ENCODE measurements around the gene GPR158. TPM values are rescaled to one million over a fixed set of nuclear protein-coding genes. Genes with fewer than 3 reads are reported as not detected.

GPR158 gene
- total and polyA plus RNA-seq, 7 donors, result 0.01 to 0.19 (median 0.06) TPM; not detected in 4

- DNase-seq (no peak), ATAC-seq (no peak)
- 70 to 75% (median 73%) methylated on average over 2 of the region's 2 CpGs for WGBS, 3 donors
- TF ChIP-seq CTCF (IDR thresholded peaks at IDR 0.05), result no peak
- H3K4me3 ChIP-seq, result no peak overlapping the region
- no peaks in the 10 kb centered on the region for H3K4me1 ChIP-seq
- intact Hi-C loops (cut with DNase I), result no loop called here
- no peaks in the 10 kb centered on the region for H3K36me3 ChIP-seq (ENCODE audit: insufficient read depth in 1 of 2, low read depth in 1 of 2)
- H3K27ac ChIP-seq, result no peak overlapping the region
- no peaks in the 10 kb centered on the region for H3K27me3 ChIP-seq (ENCODE audit: insufficient read depth in 3 of 3, low read length in 2 of 3)
- H3K9me3 ChIP-seq, result no peaks in the 10 kb centered on the region
Observed at GRCh38 chr10:25210265-25210664, 35.5 kb downstream of the GPR158 start.

- intact Hi-C loops (cut with DNase I), result no loop called here
- no peak for ATAC-seq
- 45 to 48% (median 47%) methylated on average over 1 of the region's 1 CpG for WGBS, 3 donors
- no peaks in the 10 kb centered on the region for H3K27me3 ChIP-seq (ENCODE audit: insufficient read depth in 3 of 3, low read length in 2 of 3)
- TF ChIP-seq CTCF (IDR thresholded peaks at IDR 0.05), result no peak
- no peaks in the 10 kb centered on the region for H3K9me3 ChIP-seq
- H3K36me3 ChIP-seq (ENCODE audit: insufficient read depth in 1 of 2, low read depth in 1 of 2), result no peaks in the 10 kb centered on the region
- H3K27ac ChIP-seq, result no peak overlapping the region
- no peak for DNase-seq
- no peak overlapping the region for H3K4me3 ChIP-seq
- no peaks in the 10 kb centered on the region for H3K4me1 ChIP-seq
Observed at GRCh38 chr10:25220156-25220555, 45.4 kb downstream of the GPR158 start.

- TF ChIP-seq CTCF (IDR thresholded peaks at IDR 0.05), result no peak
Observed at GRCh38 chr10:25222085-25222660, 47.4 kb downstream of the GPR158 start.

GRCh38 chr10:25226775-25227682 is 52.2 kb downstream of the GPR158 start:
- intact Hi-C loops (cut with DNase I), result loop anchor here (5.0 kb wide), 1 partner anchor 115 kb away; no protein-coding TSS in a partner anchor
- H3K27ac ChIP-seq, result no peak overlapping the region
- no peaks in the 10 kb centered on the region for H3K9me3 ChIP-seq
- H3K4me3 ChIP-seq, result no peak overlapping the region
- peak; percentile 48 for TF ChIP-seq CTCF (IDR thresholded peaks at IDR 0.05)
- no peaks in the 10 kb centered on the region for H3K4me1 ChIP-seq
- no peaks in the 10 kb centered on the region for H3K27me3 ChIP-seq (ENCODE audit: insufficient read depth in 3 of 3, low read length in 2 of 3)
- WGBS, 3 donors, result 23 to 30% (median 28%) methylated on average over 7 of the region's 7 CpGs
- no peaks in the 10 kb centered on the region for H3K36me3 ChIP-seq (ENCODE audit: insufficient read depth in 1 of 2, low read depth in 1 of 2)
- ATAC-seq, result no peak
- no peak for DNase-seq

More at GRCh38 chr10:25222085-25222660, 47.4 kb downstream of the GPR158 start:
- intact Hi-C loops (cut with DNase I), result no loop called here
- Histone ChIP-seq H3K4me1 (no peaks in the 10 kb centered on the region), H3K27ac (no peak overlapping the region), H3K36me3 (ENCODE audit: insufficient read depth in 1 of 2, low read depth in 1 of 2) (no peaks in the 10 kb centered on the region), H3K27me3 (ENCODE audit: insufficient read depth in 3 of 3, low read length in 2 of 3) (no peaks in the 10 kb centered on the region), H3K9me3 (no peaks in the 10 kb centered on the region), H3K4me3 (no peak overlapping the region)
- ATAC-seq (no peak), DNase-seq (no peak)
- WGBS, 3 donors, result 85 to 89% (median 88%) methylated on average over 7 of the region's 7 CpGs

All from psoas muscle (tissue), 8 donors.